Adrenal gland (tissue), 5 donors: Measurements from ENCODE around the gene KLC4.

Experiments
- POLR2A ChIP-seq, 2 donors: fragments of 450-650 bp; IDR thresholded peaks; one replicate each; pipeline ENCODE4 v1.6.1; 2017; ENCODE audit warnings: antibody characterized with exemption in 2 of 2, mild to moderate bottlenecking in 2 of 2, moderate library complexity in 1 of 2
- TF ChIP-seq, protein P1 (sequence below), 6 experiments: fragments of 450-650 bp in 4 of 6; fragments of 200-600 bp in 2 of 6; sonication (generic) in 1 of 6; IDR thresholded peaks; 1 replicate in 5 of 6; 2 replicates in 1 of 6; pipeline versions ENCODE4 v1.5.1 to v1.8.0; 2016 to 2021; ENCODE audit warnings: antibody characterized with exemption in 6 of 6, mild to moderate bottlenecking in 2 of 6, moderate library complexity in 1 of 6
- donor health status: DM: no; HTN: no; CAD: no.

- TF ChIP-seq, protein P1, sequence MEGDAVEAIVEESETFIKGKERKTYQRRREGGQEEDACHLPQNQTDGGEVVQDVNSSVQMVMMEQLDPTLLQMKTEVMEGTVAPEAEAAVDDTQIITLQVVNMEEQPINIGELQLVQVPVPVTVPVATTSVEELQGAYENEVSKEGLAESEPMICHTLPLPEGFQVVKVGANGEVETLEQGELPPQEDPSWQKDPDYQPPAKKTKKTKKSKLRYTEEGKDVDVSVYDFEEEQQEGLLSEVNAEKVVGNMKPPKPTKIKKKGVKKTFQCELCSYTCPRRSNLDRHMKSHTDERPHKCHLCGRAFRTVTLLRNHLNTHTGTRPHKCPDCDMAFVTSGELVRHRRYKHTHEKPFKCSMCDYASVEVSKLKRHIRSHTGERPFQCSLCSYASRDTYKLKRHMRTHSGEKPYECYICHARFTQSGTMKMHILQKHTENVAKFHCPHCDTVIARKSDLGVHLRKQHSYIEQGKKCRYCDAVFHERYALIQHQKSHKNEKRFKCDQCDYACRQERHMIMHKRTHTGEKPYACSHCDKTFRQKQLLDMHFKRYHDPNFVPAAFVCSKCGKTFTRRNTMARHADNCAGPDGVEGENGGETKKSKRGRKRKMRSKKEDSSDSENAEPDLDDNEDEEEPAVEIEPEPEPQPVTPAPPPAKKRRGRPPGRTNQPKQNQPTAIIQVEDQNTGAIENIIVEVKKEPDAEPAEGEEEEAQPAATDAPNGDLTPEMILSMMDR (IDR thresholded peaks at IDR 0.05), result no peak
- no peak for TF ChIP-seq POLR2A (IDR thresholded peaks at IDR 0.05)
Measured at GRCh38 chr6:43014434-43014909, 45.0 kb upstream of the KLC4 start.
